NK-92 treated with Interleukin-12 subunit alpha and Interleukin-12 subunit beta, amount 100 ng/mL, for 24 hours (cell line): ENCODE results near the gene C1QTNF4.
"Not testable (repeated sequence)": the region's sequence is repeated elsewhere in the genome, so short reads cannot be mapped to it uniquely, and the experiment has no call there.

Source experiments
- DNase-seq: peaks from one replicate; lab custom pipeline; 2025; lab: John Stamatoyannopoulos, UW

C1QTNF4 gene

DNA sequence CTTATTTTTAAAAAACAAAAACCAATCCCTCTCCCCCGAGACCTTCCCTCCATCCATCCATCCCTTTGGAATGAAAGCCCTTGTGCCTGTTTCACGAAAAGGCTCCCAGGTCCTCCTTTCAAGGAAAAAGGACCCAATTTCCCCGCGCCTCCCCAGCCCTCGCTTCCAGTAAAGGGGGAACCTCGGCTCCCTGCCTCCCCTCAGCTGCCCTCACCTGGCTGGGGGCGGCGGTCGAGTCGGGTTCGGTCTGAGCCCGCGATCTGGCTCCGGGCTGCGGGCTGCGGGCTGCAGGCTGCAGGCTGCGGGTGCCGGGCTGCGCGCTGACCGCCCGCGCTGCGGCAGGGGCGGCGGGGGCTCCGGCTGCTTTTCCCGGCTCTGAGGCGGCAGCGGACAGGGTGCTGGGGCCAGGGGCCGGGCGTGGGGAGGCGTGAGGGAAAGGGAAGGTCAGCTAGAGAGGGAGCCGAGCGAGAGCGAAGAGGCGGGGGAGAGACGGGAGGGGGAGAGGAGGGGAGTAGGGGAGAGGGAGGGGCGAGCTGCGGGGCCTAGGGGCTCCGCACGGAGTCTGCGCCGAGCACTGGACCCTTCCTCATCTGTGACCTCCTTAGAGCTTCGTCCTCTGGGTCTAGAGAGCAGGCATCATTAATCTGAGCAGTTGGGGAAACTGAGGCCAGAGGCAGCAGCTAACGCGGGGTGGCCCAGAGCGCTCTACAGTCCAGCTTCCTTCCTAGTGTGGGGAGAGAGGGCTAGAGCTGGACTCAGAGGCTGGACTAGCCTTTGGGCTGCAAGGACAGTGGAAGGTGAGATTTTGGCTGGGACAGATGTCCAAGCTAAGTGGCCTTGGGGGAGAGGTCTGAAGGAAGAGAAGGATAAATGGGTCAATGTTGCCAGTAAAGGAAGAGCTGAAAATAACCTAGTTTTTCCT is at the start of gene C1QTNF4:
TSS of gene C1QTNF4 (minus strand) at position 478 of the 922 bp plus-strand sequence. CDS start 3,601 bp downstream, outside the sequence.
- no peak for DNase-seq

DNA sequence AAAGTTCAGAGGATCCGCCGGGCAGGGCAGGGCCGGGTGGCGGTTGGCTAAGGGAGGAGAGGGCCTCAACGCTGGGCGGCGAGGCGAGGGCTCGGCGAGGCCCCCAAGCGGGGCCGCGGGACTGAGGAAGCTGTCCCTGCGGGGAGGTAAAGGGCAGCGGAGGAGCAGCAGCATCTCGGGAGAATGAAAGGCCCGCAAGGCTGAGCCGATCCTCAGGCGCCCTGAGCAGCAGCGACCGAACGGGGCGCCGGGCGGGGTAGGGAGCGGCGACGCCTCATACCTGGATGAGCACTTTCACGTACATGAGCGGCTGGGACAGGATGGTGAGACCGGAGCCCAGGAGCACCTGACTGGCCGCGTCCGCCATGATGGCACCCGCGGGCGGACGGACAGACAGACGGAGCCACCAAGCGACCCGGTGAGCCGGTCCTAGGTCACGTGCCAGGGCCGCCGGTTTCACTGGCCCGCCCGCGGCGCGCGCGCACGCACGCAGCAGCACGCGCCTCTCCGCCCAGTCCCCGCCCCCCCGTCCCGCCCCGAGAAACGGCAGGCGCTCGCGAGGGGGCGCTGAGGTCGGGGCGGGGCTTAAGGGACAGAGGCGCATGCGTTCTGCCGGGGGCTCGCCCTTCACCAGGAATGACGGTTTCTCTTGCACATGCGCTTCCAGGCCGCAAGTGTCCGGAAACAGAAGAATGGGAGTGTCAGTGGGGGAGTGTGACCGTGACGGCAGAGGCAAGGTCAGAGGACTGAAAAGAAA is 48.1 kb upstream of the C1QTNF4 start, which contains the start of gene MTCH2:
TSS of gene MTCH2 (minus strand) at position 461 of the 757 bp plus-strand sequence. CDS start at position 367, 94 bp downstream.
- DNase-seq = peak; percentile 97

DNA sequence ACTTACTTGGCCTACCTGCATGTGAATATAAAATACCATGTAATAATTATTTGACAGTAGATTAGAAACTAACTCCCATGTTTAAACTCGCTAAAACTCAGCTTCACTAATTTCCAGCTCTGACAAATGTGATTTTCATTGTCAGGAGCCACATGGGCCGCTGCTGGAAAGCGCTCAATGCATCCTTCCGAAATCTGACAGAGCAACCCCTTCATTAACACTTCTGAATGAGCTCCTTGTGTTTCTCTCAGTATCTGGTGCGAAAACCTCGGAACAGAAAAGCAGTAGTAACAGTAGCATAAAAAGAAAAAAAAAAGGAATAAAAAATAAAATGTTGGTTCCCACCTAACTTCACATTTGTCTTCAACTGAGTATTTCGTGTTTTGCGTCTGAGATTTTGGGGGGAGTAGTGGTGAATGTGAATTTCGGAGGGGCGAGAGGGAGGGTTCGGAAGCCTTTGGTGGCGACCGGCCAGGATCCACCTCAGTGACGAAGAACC is 47.4 kb upstream of the C1QTNF4 start:
- DNase-seq = no peak

DNA sequence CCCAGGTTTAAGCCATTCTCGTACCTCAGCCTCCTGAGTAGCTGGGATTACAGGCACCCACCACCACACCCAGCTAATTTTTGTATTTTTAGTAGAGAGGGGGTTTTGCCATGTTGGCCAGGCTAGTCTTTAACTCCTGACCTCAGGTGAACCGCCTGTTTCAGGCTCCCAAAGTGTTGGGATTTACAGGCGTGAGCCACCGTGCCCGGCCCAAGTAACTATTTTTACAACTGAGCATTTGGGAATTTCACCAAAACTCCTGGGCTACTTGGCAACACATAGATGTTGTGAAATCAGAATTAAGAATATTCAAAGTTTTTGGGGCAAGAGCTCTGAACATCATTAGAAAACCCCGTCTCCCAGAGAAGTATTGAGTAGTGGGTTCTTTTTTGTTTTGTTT is 46.3 kb upstream of the C1QTNF4 start:
- DNase-seq = not testable (repeated sequence)

DNA sequence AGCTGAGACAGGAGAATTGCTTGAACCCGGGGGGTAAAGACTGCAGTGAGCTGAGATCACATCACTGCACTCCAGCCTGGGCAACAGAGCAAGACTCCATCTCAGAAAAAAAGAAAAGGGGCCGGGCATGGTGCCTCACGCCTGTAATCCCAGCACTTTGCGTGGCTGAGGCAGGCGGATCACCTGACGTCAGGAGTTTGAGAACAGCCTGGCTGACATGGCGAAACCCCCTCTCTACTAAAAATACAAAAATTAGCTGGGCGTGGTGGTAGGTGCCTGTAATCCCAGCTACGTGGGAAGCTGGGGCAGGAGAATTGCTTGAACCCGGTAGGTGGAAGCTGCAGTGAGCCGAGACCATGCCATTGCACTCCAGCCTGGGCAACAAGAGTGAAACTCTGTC is 42.1 kb upstream of the C1QTNF4 start:
- DNase-seq = not testable (repeated sequence)

DNA sequence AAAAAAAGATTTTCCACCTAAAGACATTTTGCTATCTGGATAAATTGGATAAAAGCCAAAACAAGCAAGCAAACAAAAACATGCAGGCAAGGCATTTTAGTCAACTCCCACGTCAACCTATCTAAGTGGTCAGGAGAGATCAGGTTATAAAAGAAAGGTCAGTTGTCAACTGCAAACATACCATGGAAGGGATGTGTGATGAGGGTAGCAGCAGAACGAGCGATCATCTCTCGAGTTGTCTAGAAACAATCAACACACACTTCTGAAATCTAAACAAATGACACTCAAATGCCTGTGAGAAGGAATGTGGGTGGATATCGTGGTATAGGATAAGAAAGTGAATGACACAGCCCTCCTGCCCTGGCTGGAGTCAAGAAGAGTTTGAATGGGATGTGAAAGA is 37.3 kb upstream of the C1QTNF4 start:
- no peak for DNase-seq

DNA sequence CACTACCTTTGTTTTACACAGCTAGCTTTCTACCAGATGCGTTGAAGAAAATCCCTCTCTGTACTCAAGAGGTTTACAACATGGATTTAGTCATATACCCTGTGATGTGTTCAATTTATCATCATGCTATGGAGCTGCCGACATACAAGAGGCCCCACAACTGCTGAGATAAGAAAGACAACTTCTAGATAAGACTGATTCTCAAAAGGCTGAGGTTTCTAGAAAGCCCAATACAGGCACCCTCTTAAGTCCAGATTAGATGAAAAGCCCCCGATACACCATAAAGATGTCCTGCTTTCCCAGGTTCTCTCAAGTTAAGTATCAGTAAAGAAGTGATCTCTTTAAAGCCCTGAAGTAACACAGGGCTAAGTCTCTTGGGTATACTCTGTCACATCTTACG is 33.8 kb upstream of the C1QTNF4 start:
- no peak for DNase-seq

DNA sequence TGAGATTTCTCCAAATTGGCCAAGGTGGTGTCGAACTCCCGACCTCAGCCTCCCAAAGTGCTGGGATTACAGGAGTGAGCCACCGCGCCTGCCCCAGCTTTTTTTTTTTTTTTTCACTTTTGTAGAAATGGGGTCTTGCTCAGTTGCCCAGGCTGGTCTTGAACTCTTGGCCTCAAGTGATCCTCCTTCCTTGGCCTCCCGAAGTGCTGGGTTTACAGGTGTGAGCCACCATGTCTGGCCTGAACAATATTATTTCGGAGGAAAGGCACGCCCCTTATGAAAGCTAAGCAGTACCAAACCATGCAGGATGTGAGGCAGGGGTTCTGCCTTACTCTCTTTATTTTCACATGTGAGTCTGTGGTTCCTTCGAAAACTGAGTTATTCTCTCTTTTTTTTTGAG is 32.0 kb upstream of the C1QTNF4 start:
- no peak for DNase-seq

DNA sequence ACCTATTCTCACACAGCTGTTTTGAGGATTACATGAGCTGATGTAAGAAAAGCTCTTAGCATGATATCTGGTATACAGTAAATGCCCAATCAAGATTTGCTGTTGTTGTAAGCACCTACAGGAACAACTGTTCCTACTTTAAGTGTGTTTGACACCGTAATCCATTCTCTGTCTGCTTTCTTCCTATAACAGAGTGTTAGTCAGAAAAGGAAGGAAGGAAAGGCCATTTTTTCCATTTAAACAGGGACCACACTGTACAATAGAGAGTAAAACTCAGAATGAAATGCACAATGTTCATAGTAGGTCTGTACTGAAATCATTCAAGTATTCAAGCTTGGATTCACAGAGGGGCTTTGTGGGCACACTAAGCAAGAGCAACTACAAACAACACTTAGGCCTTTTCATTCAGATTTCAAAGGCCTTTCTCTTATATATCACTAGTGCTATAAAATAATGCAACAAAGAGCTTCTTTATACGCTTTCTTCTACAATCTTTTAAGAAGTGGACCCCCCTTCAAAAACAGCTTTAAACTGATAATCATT is 26.7 kb upstream of the C1QTNF4 start:
- no peak for DNase-seq

DNA sequence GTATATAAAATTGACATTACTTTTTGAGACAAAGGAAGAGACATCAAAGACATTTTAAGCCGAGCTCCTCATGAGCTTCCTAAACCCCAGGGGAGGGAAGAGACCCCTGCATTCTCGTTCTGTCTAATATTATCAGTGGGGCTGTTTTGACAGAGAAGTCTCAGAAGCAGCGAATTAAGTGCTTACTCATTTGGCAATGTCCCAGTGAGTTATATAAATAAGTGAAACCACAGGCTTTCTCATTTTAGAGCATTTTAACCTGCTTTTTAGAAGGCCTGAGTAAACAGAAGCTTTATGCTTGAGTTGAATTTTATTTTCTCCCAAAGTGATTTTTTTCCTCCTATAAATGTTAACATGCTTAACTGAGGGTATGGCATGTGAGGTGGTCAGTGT is 23.2 kb upstream of the C1QTNF4 start:
- DNase-seq = no peak

DNA sequence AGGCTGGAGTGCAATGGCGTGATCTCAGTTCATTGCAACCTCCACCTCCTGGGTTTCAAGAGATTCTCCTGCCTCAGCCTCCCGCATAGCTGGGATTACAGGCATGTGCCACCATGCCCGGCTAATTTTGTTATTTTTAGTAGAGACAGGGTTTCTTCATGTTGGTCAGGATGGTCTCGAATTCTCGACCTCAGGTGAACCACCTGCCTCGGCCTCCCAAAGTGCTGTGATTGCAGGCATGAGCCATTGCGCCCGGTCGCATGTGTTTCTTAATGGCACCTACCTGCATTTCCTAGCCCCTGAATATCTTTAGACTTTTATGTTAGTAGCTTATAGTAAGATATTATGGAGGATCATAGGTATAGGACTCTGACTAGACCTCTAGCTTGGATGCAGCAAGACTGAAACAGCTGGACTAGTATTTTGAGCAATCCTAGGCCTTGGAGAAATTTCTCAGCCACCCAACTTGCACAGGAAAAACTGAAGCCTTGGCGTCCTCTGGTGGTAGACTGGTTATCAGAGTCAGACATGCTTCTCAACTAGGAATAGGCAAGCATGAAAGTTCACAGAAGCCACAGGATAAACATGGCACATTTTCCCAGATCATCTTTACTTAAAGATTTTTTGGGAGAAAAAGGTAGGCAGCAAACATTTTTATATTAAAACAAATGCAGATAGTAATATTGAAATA is 22.7 kb upstream of the C1QTNF4 start:
- DNase-seq = no peak

DNA sequence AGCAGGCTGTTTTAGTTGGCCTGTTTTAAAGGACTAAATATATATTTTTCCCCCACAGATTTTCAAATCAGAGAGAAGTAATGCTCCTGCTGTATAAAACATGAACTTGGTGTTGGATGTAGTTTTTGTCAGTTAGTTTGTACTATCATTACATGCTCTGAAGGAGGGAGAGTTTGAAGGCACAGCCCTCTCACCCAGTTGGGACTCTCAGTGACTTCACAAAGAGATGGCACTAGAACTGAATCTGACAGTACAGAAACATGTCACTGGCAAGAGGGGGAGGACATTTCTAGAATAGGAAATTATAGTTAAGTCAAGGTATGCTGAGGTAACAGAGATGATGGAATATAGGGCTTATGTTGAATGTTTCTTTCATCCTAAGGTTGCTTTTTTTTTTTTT is 21.0 kb upstream of the C1QTNF4 start:
- no peak for DNase-seq

DNA sequence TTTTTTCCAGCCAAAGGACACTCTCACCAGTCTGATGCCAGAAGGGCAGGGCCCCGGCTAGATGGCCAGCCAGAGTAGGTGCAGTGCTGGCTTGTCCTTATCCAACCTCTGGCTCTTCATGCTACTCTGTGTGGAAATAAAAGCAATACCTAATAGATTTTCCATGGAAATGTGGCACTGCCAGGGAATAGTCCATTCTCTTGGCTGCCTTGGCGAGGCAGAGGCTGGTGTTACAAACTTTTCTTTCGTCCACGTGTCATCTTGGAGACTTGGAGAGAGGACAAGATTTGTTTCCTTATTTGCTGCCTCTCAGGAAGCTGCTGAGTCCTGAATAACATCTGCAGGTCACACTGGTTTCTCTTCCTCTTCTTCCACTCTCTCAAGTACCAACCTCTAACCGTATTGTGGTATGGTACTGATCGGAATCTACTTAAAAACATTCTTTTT is 17.2 kb upstream of the C1QTNF4 start:
- DNase-seq = no peak

DNA sequence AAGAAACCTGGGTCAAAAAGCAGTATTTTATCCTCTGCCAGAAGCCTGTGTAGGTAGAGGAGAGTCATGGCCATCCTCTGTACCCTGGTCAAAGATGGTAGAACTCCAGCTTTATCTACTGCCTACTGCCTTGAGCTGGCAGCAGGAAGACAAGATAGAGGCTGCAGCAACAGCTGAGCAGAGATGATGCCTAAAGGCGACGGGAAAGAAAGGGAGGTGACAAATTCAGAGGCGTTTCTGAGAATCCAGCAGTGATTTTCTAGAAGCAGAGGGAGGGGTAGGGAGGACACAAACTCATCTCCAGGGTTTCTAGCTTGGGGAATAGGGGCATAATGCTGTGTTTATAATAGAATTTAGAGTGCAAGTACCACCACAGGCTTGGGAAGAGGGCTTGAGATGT is 15.5 kb upstream of the C1QTNF4 start:
- no peak for DNase-seq

DNA sequence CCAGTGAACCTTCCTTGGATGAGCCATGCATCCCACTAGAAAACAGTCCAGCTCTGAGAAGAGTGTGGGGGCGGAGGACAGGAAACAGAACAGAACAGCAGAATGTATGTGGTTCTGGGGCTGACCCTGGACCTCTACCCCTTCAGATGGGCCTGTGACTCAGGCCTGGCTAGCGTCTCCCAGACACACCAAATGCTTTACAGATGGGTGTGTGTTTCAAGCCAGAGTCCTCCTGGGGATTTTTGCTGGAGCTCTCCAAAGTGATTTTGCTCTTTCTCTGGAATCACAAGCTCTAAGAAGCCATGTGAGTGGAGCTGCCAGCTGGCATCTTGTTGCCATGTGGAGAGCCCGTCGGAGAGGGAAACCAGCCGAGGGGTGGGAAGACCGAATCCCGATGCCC is 13.2 kb upstream of the C1QTNF4 start:
- DNase-seq = no peak

DNA sequence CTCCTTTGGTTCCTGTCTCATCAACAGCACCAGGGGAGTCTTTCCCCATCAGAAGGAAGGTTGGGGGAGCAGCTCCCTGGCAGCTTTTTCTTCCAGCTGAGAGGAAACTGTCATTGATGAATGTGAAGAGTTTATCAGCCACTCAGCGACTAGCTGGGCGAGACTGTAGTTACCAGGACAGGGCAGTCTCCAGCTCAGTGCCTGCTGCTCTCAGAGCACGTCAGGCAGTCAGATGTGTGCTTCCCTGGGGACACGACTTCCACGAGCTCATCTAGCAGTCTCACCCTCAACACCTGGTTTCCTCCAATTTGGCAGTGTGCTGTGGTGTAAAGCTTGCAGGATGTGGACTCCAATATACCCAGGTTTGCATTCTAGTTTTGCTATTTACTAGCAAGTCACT is 12.5 kb upstream of the C1QTNF4 start:
- DNase-seq = no peak

DNA sequence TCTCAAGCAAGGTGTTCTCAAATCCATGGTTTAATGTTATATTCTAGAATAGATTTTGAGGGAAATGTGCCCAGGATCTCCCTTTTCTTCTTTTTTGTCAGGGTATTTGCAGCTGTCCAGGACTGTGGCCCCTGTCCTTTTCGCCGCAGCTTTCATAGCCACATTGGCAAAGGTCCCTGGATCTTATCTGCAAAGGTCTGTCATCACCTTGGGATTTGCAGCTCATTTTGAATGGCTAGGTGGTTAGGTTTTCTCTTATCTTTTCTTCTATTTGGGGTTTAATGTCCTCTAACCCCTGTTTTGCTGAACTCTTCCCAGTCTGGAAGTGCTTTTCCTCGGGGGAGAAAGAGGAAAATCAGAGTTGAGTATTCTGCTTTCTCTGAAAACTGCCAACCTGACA is 11.7 kb upstream of the C1QTNF4 start:
- DNase-seq = no peak

DNA sequence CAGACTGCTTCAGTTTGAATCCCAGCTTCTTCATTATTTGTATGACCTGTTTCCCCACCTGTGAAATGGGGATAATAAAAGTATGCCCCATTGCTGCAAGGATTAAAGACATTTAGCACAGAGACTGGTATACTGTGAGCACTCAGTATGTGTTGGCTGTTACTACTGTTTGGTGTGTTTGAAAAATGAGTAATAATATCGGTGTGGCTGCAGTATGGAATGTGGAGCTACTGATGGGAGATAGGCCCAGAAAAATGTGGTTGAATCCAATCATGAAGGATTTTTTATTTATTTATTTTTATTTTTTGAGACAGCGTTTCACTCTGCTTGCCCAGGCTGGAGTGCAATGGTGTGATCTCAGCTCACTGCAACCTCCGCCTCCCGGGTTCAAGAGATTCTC is 9.1 kb upstream of the C1QTNF4 start:
- no peak for DNase-seq

DNA sequence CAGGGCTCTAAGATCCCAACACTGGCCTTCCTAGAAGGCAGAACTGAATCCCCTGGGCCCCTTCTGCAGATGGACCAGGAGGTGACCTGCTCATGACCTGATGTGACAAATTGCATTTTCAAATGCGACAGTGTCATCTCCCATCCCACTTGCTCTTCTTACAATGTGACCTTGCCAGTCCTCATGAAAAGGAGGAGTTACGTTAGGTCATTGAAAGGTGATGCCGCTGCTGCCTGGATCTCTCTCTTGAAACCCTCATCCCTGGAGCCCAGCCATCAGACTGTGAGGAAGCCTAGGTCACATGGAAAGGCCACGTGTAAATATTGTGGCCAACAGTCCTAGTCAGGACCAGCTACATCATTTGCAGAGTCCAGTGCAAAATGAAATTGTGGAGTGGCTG is 5.7 kb upstream of the C1QTNF4 start:
- DNase-seq = no peak

DNA sequence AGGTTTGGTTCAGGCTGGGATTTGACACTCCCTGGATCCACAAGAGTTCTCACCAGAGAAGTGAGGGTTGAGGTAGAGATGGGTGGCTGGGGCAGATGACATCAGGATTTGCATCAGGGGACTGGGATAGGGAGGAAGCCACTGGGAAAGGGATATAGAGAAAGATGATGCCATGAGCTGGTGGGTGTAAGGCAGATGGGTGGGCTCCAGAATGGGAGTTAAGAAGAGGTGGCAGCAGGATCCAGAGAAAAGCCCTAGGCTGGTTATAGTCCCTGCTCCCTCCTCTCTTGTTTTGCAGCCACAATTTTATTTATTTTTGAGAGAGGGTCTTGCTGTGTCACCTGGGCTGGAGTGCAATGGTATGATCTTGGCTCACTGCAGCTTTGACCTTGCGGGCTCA is 1.8 kb upstream of the C1QTNF4 start:
- DNase-seq = no peak

DNA sequence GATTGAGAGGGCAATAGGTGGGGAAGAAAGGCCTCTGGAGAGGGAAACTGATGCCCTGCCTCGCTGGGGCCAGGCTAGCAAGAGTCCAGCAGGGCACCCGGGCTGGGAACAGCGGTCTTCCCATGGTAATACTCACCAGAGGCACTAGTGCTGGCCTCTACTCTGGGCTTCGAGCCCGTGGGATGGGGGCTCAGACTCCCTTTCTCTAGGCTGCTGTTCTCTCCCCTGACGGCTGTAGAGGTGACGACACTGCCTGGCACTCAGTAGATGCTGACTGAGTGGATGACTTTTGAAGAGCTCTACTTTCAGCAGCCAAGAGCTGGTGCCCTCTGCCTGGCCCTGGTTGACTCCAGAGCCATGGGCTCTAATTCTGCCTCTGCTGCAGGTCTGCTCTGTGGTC is 818 bp upstream of the C1QTNF4 start:
- DNase-seq = no peak

DNA sequence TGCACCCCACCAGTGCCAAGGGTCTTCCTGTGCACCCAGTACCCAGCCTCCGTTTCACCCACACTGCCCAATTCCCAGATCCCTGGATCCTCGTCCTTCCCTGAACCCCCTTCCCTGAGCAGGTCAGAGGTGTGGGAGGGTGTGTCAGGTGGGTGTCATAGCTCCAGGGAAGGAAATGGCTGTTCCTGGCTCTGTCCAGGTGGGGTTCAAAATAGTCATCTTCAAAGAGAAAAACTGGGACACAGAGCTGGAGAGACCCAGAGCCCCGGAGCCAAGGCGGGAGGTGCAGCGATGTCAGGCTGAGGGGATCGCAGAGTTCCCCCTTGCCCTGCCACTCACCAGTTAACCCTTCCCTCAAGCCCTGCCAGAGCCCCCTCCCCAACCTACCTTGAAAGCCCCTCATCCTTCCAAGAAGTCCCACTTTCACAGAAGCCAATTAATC is 698 bp downstream of the C1QTNF4 start:
- no peak for DNase-seq
